HCT116 (cell line): ENCODE data around the gene BRD3OS. TPM values are rescaled to one million over a fixed set of nuclear protein-coding genes. Genes with fewer than 3 reads are reported as not detected.

Experiments
- ATAC-seq: fragments of 200-7000 bp; cut with Tn5 transposase; 2 replicates; pipeline ENCODE4 v1.9.1; 2020; ENCODE audit warnings: mild to moderate bottlenecking, moderate library complexity
- BruUV-seq: library from RNA; stranded (reverse); fragments of 400-500 nt; replicated peaks from 2 replicates; lab custom pipeline; 2021; lab: Mats Ljungman, UMichigan
- CTCF ChIA-PET: fragments of 300-600 bp; sonication (Branson Sonifier 250); formaldehyde crosslinking; loops from one replicate; lab custom pipeline; 2021; ENCODE audit warnings: antibody characterized with exemption; lab: Charles Lee
- POLR2A ChIA-PET: fragments of 300-600, 350-600 bp; sonication (Branson Sonifier 250); formaldehyde crosslinking; loops from one replicate; lab custom pipeline; 2021; ENCODE audit warnings: antibody characterized with exemption; lab: Charles Lee
- RAD21 ChIA-PET, 2 experiments: fragments of 300-600 bp; sonication (Branson Sonifier 250); formaldehyde crosslinking; loops; one replicate each; lab custom pipeline; 2023; ENCODE audit warnings: low total read pairs in 2 of 2; ENCODE audit not compliant: uncharacterized antibody in 2 of 2, unreplicated experiment in 2 of 2, low non-redundant PET in 1 of 2; lab: Charles Lee
- DNase-seq: peaks from one replicate; pipeline ENCODE4 v3.0.0-alpha.2; 2010; ENCODE audit warnings: low read depth, low spot score
- H2AFZ ChIP-seq: fragments of 200-600 bp; shearing (Covaris generic), sonication (generic); 2 replicates; pipeline ENCODE4 v1.6.1; 2017; ENCODE audit warnings: low read depth, mixed run types, mixed read lengths, antibody characterized with exemption, low read length; ENCODE audit not compliant: poor library complexity, severe bottlenecking
- H3K27ac ChIP-seq: 2 replicates; pipeline ENCODE4 v1.5.1; 2012; ENCODE audit warnings: low read depth, low read length
- H3K27me3 ChIP-seq: fragments of 200-600 bp; sonication (generic); 2 replicates; pipeline ENCODE4 v1.6.1; 2016; ENCODE audit warnings: mixed run types, low read length, mixed read lengths; ENCODE audit not compliant: insufficient read depth
- H3K36me3 ChIP-seq, 2 experiments: fragments of 200-500 bp in 1 of 2; fragments of 200-600 bp in 1 of 2; sonication (Bioruptor generic) in 1 of 2; sonication (generic) in 1 of 2; 2 replicates each; pipeline versions ENCODE4 v1.5.1 to v1.6.1; 2014 to 2016; ENCODE audit warnings: low read length in 2 of 2, inconsistent platforms in 1 of 2, mixed read lengths in 1 of 2, mixed run types in 1 of 2; ENCODE audit not compliant: insufficient read depth in 2 of 2, control insufficient read depth in 1 of 2
- H3K4me1 ChIP-seq, 2 experiments: fragments of 200-600 bp in 1 of 2; sonication (generic) in 1 of 2; 2 replicates each; pipeline versions ENCODE4 v1.5.1 to v1.6.1; 2012 to 2017; ENCODE audit warnings: low read length in 2 of 2, inconsistent platforms in 1 of 2, mild to moderate bottlenecking in 1 of 2, mixed read lengths in 1 of 2, mixed run types in 1 of 2, moderate library complexity in 1 of 2; ENCODE audit not compliant: insufficient read depth in 2 of 2, control insufficient read depth in 1 of 2
- H3K4me2 ChIP-seq: fragments of 200-600 bp; sonication (generic); 2 replicates; pipeline ENCODE4 v1.6.1; 2017; ENCODE audit warnings: mixed run types, low read length, mixed read lengths
- H3K4me3 ChIP-seq, 2 experiments: fragments of 200-600 bp in 1 of 2; sonication (generic) in 1 of 2; replicated peaks in 1 of 2; 2 replicates each; pipeline ENCODE4 v1.5.1; 2011 to 2016; ENCODE audit warnings: low read length in 2 of 2, control low read depth in 1 of 2, low read depth in 1 of 2, mild to moderate bottlenecking in 1 of 2, mixed read lengths in 1 of 2, mixed run types in 1 of 2
- H3K79me2 ChIP-seq: fragments of 200-600 bp; sonication (generic); 2 replicates; pipeline ENCODE4 v1.6.1; 2017; ENCODE audit warnings: mild to moderate bottlenecking, mixed run types, low read length, moderate library complexity, mixed read lengths; ENCODE audit not compliant: insufficient read depth
- H3K9ac ChIP-seq: fragments of 200-600 bp; sonication (generic); 2 replicates; pipeline ENCODE4 v1.6.1; 2016; ENCODE audit warnings: low read length, mixed read lengths
- H3K9me2 ChIP-seq: fragments of 200-600 bp; sonication (generic), shearing (Covaris generic); 2 replicates; pipeline ENCODE4 v1.6.1; 2017; ENCODE audit warnings: mixed run types, mild to moderate bottlenecking, moderate library complexity; ENCODE audit not compliant: insufficient read depth
- H3K9me3 ChIP-seq, 2 experiments: fragments of 200-500 bp in 1 of 2; fragments of 200-600 bp in 1 of 2; sonication (Bioruptor generic) in 1 of 2; sonication (generic) in 1 of 2; 2 replicates each; pipeline ENCODE4 v1.6.1; 2014 to 2017; ENCODE audit warnings: low read length in 2 of 2, mixed read lengths in 2 of 2, inconsistent platforms in 1 of 2, low read depth in 1 of 2, mild to moderate bottlenecking in 1 of 2, mixed run types in 1 of 2, moderate library complexity in 1 of 2; ENCODE audit not compliant: control insufficient read depth in 1 of 2, insufficient read depth in 1 of 2
- H4K20me1 ChIP-seq: fragments of 200-600 bp; sonication (generic), shearing (Covaris generic); 2 replicates; pipeline ENCODE4 v1.6.1; 2017; ENCODE audit warnings: mixed run types, mild to moderate bottlenecking, moderate library complexity; ENCODE audit not compliant: insufficient read depth
- ATF3 ChIP-seq: IDR thresholded peaks from 2 replicates; pipeline ENCODE4 v1.6.1; 2012
- CBX3 ChIP-seq: IDR thresholded peaks from 2 replicates; pipeline ENCODE4 v1.6.1; 2012; ENCODE audit warnings: low read depth
- CEBPB ChIP-seq: IDR thresholded peaks from 2 replicates; pipeline ENCODE4 v1.6.1; 2012; ENCODE audit warnings: low read depth
- EGR1 ChIP-seq: IDR thresholded peaks from 2 replicates; pipeline ENCODE4 v1.6.1; 2012; ENCODE audit warnings: low read depth
- ELF1 ChIP-seq: IDR thresholded peaks from 2 replicates; pipeline ENCODE4 v1.6.1; 2012; ENCODE audit warnings: low read depth, borderline replicate concordance
- EZH2phosphoT487 ChIP-seq: fragments of 200-600 bp; IDR thresholded peaks from 2 replicates; pipeline ENCODE4 v1.6.1; 2018; ENCODE audit warnings: antibody characterized with exemption, borderline replicate concordance
- JUND ChIP-seq: IDR thresholded peaks from 2 replicates; pipeline ENCODE4 v1.6.1; 2012
- RAD21 ChIP-seq: IDR thresholded peaks from 2 replicates; pipeline ENCODE4 v1.6.1; 2012; ENCODE audit warnings: low read depth, mild to moderate bottlenecking
- REST ChIP-seq: IDR thresholded peaks from 2 replicates; pipeline ENCODE4 v1.6.1; 2012; ENCODE audit warnings: low read depth
- SIN3A ChIP-seq: IDR thresholded peaks from 2 replicates; pipeline ENCODE4 v1.6.1; 2012; ENCODE audit warnings: low read depth
- SRF ChIP-seq: IDR thresholded peaks from 2 replicates; pipeline ENCODE4 v1.6.1; 2012; ENCODE audit warnings: low read depth
- TCF7L2 ChIP-seq: IDR thresholded peaks from 2 replicates; pipeline ENCODE4 v1.7.0; 2011; ENCODE audit warnings: borderline replicate concordance, inconsistent platforms; ENCODE audit not compliant: insufficient read depth, insufficient read length; ENCODE audit errors: extremely low read depth
- ZBTB33 ChIP-seq: IDR thresholded peaks from 2 replicates; pipeline ENCODE4 v1.6.1; 2011; ENCODE audit warnings: mild to moderate bottlenecking, low read length, moderate library complexity; ENCODE audit not compliant: insufficient replicate concordance; ENCODE audit errors: extremely low read depth
- ZFX ChIP-seq: fragments of 450-650 bp; IDR thresholded peaks from 2 replicates; pipeline ENCODE4 v1.6.1; 2017
- intact Hi-C: fragments of 100-400 bp; cut with micrococcal nuclease; formaldehyde crosslinking; loops from 2 replicates; pipeline ENCODE4 v1.10.0; 2022
- total RNA-seq: library from RNA; stranded (reverse); gene quantifications from one replicate; pipeline ENCODE4 v1.2.1, GENCODE V29; 2021; ENCODE audit not compliant: unreplicated experiment

BRD3OS gene
- total RNA-seq, 1 experiment from 2014 or later = 17.0 TPM

DNA sequence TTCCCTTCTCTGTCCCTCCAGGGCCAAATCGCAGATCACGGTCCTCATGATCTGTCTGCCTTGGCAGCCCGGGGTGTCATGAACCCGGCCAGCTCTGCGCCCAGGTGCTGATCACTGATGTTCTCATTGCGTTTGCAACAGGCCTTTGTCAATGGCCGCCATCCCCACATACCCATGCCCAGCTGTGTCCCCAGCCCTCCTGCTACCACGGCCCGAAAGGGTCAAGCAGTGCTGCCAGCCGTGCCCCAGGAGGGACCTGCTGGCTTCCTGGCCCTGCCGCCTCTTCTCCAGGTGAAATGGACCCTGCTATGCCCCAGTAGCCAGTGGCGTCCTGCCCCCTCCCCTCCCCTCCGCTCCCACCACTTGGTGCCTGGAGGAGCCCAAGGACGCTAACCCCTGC is 20.4 kb upstream of the BRD3OS start (continued):
- TF ChIP-seq EZH2phosphoT487 = no peak

DNA sequence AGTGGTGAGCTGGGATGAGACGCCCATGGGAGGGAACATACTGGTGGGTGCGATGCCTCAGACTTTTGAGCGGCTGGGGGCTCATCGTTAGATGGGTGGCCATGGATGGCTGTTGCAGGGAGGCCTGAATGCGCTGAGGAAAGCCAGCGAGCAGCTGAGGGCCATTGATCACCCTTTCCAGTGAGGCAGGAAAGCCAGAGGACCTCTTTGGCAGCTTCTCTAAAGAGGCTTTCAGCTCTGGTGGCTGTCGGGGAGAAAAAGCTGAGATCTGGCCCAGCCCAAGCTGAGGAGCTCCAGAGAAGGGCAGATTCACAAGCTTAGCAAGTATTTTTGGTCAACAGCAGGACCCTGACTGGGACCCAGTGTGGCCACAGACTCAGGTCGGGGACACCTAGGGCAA is 19.9 kb upstream of the BRD3OS start:
- H3K4me2 ChIP-seq = no peak overlapping the region
- POLR2A ChIA-PET = no interaction called here
- H3K27ac ChIP-seq = no peak overlapping the region
- ATAC-seq = no peak
- intact Hi-C loops = no loop called here
- 0 out of 2 replicates have a peak, but pooled peaks cover 3% of the 10 kb centered on the region for H3K27me3 ChIP-seq
- H3K9ac ChIP-seq = no peak overlapping the region
- no peaks in the 10 kb centered on the region for H3K79me2 ChIP-seq
- BruUV-seq = no TSS peak
- no peaks in the 10 kb centered on the region; a peak in 1 of 4 replicates for H3K9me3 ChIP-seq
- no peaks in the 10 kb centered on the region for H3K9me2 ChIP-seq
- TF ChIP-seq ZBTB33 = no peak
- TF ChIP-seq TCF7L2 = no peak
- TF ChIP-seq ZFX = no peak
- TF ChIP-seq CBX3 = no peak
- TF ChIP-seq EGR1 = no peak
- TF ChIP-seq SRF = no peak
- TF ChIP-seq SIN3A = no peak
- TF ChIP-seq RAD21 = no peak
- TF ChIP-seq CEBPB = no peak
- no peak for TF ChIP-seq REST
- no peak for TF ChIP-seq ATF3
- no peak for TF ChIP-seq ELF1
- TF ChIP-seq JUND = no peak
- no peak for TF ChIP-seq EZH2phosphoT487
- TF ChIP-seq, all 23 proteins: peak for 0
- Histone ChIP-seq H3K4me1 (no peaks in the 10 kb centered on the region), H3K4me3 (no peak overlapping the region), H3K36me3 (no peaks in the 10 kb centered on the region), H2AFZ (no peak overlapping the region), H4K20me1 (no peaks in the 10 kb centered on the region)
- RAD21 ChIA-PET = no interaction called here
- CTCF ChIA-PET = interaction anchor here (2.2 kb wide), 1 partner anchor 12 kb away, joined by 6 read pairs; no protein-coding TSS in a partner anchor
- no peak for DNase-seq
